IMR-90 (cell line): ENCODE measurements around the gene PIMREG. TPM values are rescaled to one million over a fixed set of nuclear protein-coding genes. Genes with fewer than 3 reads are reported as not detected.
A peak's percentile ranks its signal among the peaks of the same experiment; 100 is the strongest.

ENCODE experiments used
- ATAC-seq: fragments of 200-7000 bp; cut with Tn5 transposase; 2 replicates; pipeline ENCODE4 v1.9.1; 2020; ENCODE audit warnings: low read depth, mild to moderate bottlenecking, moderate library complexity
- BruUV-seq: library from RNA; stranded (reverse); fragments of 400-500 nt; replicated peaks from 2 replicates; lab custom pipeline; 2021; lab: Mats Ljungman, UMichigan
- CTCF ChIA-PET: fragments of 300-600 bp; formaldehyde crosslinking; extraction: SDS; loops from one replicate; lab custom pipeline; 2021; ENCODE audit warnings: antibody characterized with exemption; lab: Yijun Ruan, JAX
- POLR2A ChIA-PET: fragments of 300-600 bp; sonication (Branson Sonifier 250); formaldehyde crosslinking; loops from one replicate; lab custom pipeline; 2022; ENCODE audit warnings: antibody characterized with exemption; ENCODE audit not compliant: unreplicated experiment; lab: Charles Lee
- DNase-seq: peaks from one replicate; pipeline ENCODE4 v3.0.0; 2013
- H2AFZ ChIP-seq: replicated peaks from 2 replicates; pipeline ENCODE3; 2013; ENCODE audit warnings: low read length, mild to moderate bottlenecking; ENCODE audit not compliant: poor library complexity
- H2AK5ac ChIP-seq: 2 replicates; pipeline ENCODE4 v1.6.1; 2013; ENCODE audit warnings: low read depth, low read length, inconsistent platforms
- H2AK9ac ChIP-seq: replicated peaks from 2 replicates; pipeline ENCODE3; 2013; ENCODE audit warnings: mild to moderate bottlenecking, low read depth, low read length, moderate library complexity; ENCODE audit not compliant: poor library complexity
- H2BK120ac ChIP-seq: 2 replicates; pipeline ENCODE4 v1.6.1; 2013; ENCODE audit warnings: low read depth, low read length, inconsistent platforms
- H2BK15ac ChIP-seq: 3 replicates; pipeline ENCODE4 v1.6.1; 2013; ENCODE audit warnings: low read depth, low read length, inconsistent platforms
- H2BK20ac ChIP-seq: 2 replicates; pipeline ENCODE4 v1.6.1; 2013; ENCODE audit warnings: low read depth, mild to moderate bottlenecking, inconsistent platforms, low read length, moderate library complexity
- H2BK5ac ChIP-seq: 2 replicates; pipeline ENCODE4 v1.6.1; 2013; ENCODE audit warnings: mild to moderate bottlenecking, low read depth, low read length, inconsistent platforms; ENCODE audit not compliant: poor library complexity, severe bottlenecking
- H3K14ac ChIP-seq: replicated peaks from 2 replicates; pipeline ENCODE4 v1.6.1; 2013; ENCODE audit warnings: low read depth, low read length, inconsistent platforms
- H3K18ac ChIP-seq: 2 replicates; pipeline ENCODE4 v1.6.1; 2013; ENCODE audit warnings: low read depth, low read length, control low read depth
- H3K23ac ChIP-seq: 2 replicates; pipeline ENCODE4 v1.6.1; 2013; ENCODE audit warnings: low read depth, low read length, inconsistent platforms
- H3K27ac ChIP-seq: 2 replicates; pipeline ENCODE4 v1.5.1; 2013; ENCODE audit warnings: mild to moderate bottlenecking, control low read depth, low read length; ENCODE audit not compliant: insufficient read depth
- H3K27me3 ChIP-seq: 2 replicates; pipeline ENCODE4 v1.6.1; 2013; ENCODE audit warnings: low read length; ENCODE audit not compliant: control insufficient read depth, insufficient read depth
- H3K36me3 ChIP-seq: 2 replicates; pipeline ENCODE4 v1.6.1; 2013; ENCODE audit warnings: low read length, mixed read lengths; ENCODE audit not compliant: control insufficient read depth, insufficient read depth
- H3K4ac ChIP-seq: 2 replicates; pipeline ENCODE4 v1.6.1; 2013; ENCODE audit warnings: low read depth, low read length, inconsistent platforms
- H3K4me1 ChIP-seq: 2 replicates; pipeline ENCODE4 v1.6.1; 2013; ENCODE audit warnings: low read length, mixed read lengths; ENCODE audit not compliant: control insufficient read depth, insufficient read depth
- H3K4me2 ChIP-seq: 2 replicates; pipeline ENCODE4 v1.6.1; 2013; ENCODE audit warnings: low read depth, mild to moderate bottlenecking, control low read depth, low read length, moderate library complexity
- H3K4me3 ChIP-seq: 2 replicates; pipeline ENCODE4 v1.5.1; 2013; ENCODE audit warnings: low read depth, mild to moderate bottlenecking, control low read depth, low read length, moderate library complexity; ENCODE audit not compliant: insufficient read depth
- H3K56ac ChIP-seq: 2 replicates; pipeline ENCODE4 v1.6.1; 2013; ENCODE audit warnings: low read length, inconsistent platforms; ENCODE audit not compliant: insufficient read depth; ENCODE audit errors: extremely low read depth
- H3K79me1 ChIP-seq, 2 experiments: 2 replicates each; pipeline ENCODE4 v1.6.1; 2013; ENCODE audit warnings: low read length in 2 of 2, inconsistent platforms in 1 of 2, low read depth in 1 of 2
- H3K9ac ChIP-seq: 2 replicates; pipeline ENCODE4 v1.6.1; 2013; ENCODE audit warnings: low read depth, low read length, control low read depth
- H3K9me1 ChIP-seq: 2 replicates; pipeline ENCODE4 v1.6.1; 2013; ENCODE audit warnings: low read length, inconsistent platforms; ENCODE audit not compliant: insufficient read depth
- H3K9me3 ChIP-seq: 2 replicates; pipeline ENCODE4 v1.6.1; 2013; ENCODE audit warnings: low read length; ENCODE audit not compliant: control insufficient read depth, insufficient read depth
- H4K20me1 ChIP-seq: 2 replicates; pipeline ENCODE4 v1.6.1; 2013; ENCODE audit warnings: low read length, inconsistent platforms; ENCODE audit not compliant: insufficient read depth
- H4K5ac ChIP-seq: 2 replicates; pipeline ENCODE4 v1.6.1; 2013; ENCODE audit warnings: mild to moderate bottlenecking, low read depth, low read length, control low read depth
- H4K8ac ChIP-seq, 2 experiments: 2 replicates each; pipeline ENCODE4 v1.6.1; 2013; ENCODE audit warnings: low read depth in 2 of 2, low read length in 2 of 2, control low read depth in 1 of 2, inconsistent platforms in 1 of 2
- H4K91ac ChIP-seq: 2 replicates; pipeline ENCODE4 v1.6.1; 2013; ENCODE audit warnings: low read depth, low read length, inconsistent platforms; ENCODE audit not compliant: insufficient read depth
- BHLHE40 ChIP-seq: fragments of 150-350 bp; IDR thresholded peaks from 2 replicates; pipeline ENCODE4 v1.6.1; 2016; ENCODE audit warnings: mild to moderate bottlenecking, low read depth, low read length
- CEBPB ChIP-seq: IDR thresholded peaks from 2 replicates; pipeline ENCODE4 v1.6.1; 2012; ENCODE audit warnings: low read depth, low read length, improper control_type of control experiment
- CHD1 ChIP-seq: IDR thresholded peaks from 2 replicates; pipeline ENCODE4 v1.6.1; 2012; ENCODE audit warnings: low read depth, low read length, improper control_type of control experiment
- CTCF ChIP-seq: conservative IDR thresholded peaks from 2 replicates; pipeline ENCODE4 v1.5.1; 2012; ENCODE audit warnings: mild to moderate bottlenecking, low read depth, low read length, improper control_type of control experiment
- MAFK ChIP-seq: IDR thresholded peaks from 2 replicates; pipeline ENCODE4 v1.6.1; 2012; ENCODE audit warnings: low read depth, low read length, improper control_type of control experiment
- MAZ ChIP-seq: IDR thresholded peaks from 2 replicates; pipeline ENCODE4 v1.6.1; 2012; ENCODE audit warnings: low read depth, mild to moderate bottlenecking, low read length, improper control_type of control experiment, moderate library complexity, borderline replicate concordance
- MXI1 ChIP-seq: IDR thresholded peaks from 2 replicates; pipeline ENCODE4 v1.6.1; 2012; ENCODE audit warnings: low read depth, mild to moderate bottlenecking, low read length, moderate library complexity, borderline replicate concordance
- NFE2L2 ChIP-seq: fragments of 150-350 bp; IDR thresholded peaks from 2 replicates; pipeline ENCODE4 v1.6.1; 2016; ENCODE audit warnings: low read depth, mild to moderate bottlenecking, low read length
- RAD21 ChIP-seq: IDR thresholded peaks from 2 replicates; pipeline ENCODE4 v1.6.1; 2012; ENCODE audit warnings: low read length, improper control_type of control experiment
- RCOR1 ChIP-seq: IDR thresholded peaks from 2 replicates; pipeline ENCODE4 v1.6.1; 2012; ENCODE audit warnings: mild to moderate bottlenecking, low read length, improper control_type of control experiment; ENCODE audit not compliant: insufficient replicate concordance
- RFX5 ChIP-seq: IDR thresholded peaks from 2 replicates; pipeline ENCODE4 v1.8.0; 2012; ENCODE audit warnings: low read depth, mild to moderate bottlenecking, low read length, moderate library complexity
- SMC3 ChIP-seq: fragments of 150-350 bp; IDR thresholded peaks from 2 replicates; pipeline ENCODE4 v1.6.1; 2016; ENCODE audit warnings: low read depth, mild to moderate bottlenecking, antibody characterized with exemption, low read length, moderate library complexity
- WGBS, 2 experiments: methylation state at CpG; one replicate each; pipeline versions ENCODE4 v1.1.5 to v1.1.7; 2013; ENCODE audit warnings: missing lambda C conversion rate in 2 of 2; ENCODE audit not compliant: insufficient read length in 1 of 2; ENCODE audit errors: extremely low coverage in 2 of 2; 5-methylcytosine and 5-hydroxymethylcytosine counted together
- dilution Hi-C: fragments of 300-500 bp; cut with HindIII; formaldehyde crosslinking; loops from one replicate; pipeline ENCODE4 v1.14.3; 2018; ENCODE audit warnings: low sequenced_read_pairs; ENCODE audit not compliant: unreplicated experiment
- in situ Hi-C: fragments of 300-500 bp; cut with MboI; formaldehyde crosslinking; loops from 3 replicates; pipeline ENCODE4 v1.14.3; 2019; ENCODE audit warnings: low sequenced_read_pairs, inconsistent platforms, mixed read lengths
- intact Hi-C: fragments of 100-400 bp; cut with micrococcal nuclease; formaldehyde crosslinking; loops from 2 replicates; pipeline ENCODE4 v1.10.0; 2022
- polyA plus RNA-seq, 3 experiments: library from polyadenylated mRNA; depleted of rRNA; stranded (reverse); fragments of >200 nt; gene quantifications; 2 replicates each; pipeline ENCODE4 v1.2.3, GENCODE V29; 2012; ENCODE audit warnings: low replicate concordance in 1 of 3
- total RNA-seq: library from RNA; depleted of rRNA; stranded (reverse); fragments of >200 nt; gene quantifications from 2 replicates; pipeline ENCODE4 v1.2.3, GENCODE V29; 2012
- TF ChIP-seq, protein P1 (sequence below): fragments of 150-350 bp; IDR thresholded peaks from 2 replicates; pipeline ENCODE4 v1.6.1; 2017; ENCODE audit warnings: mild to moderate bottlenecking, antibody characterized with exemption, low read length, low read depth

Gene PIMREG
- total and polyA plus RNA-seq, 2 of the 4 experiments (the other 2 are of a cell fraction): 21.5 to 25.9 TPM

- no peak overlapping the region for H2BK5ac ChIP-seq
- ChIA-PET CTCF (interaction anchor here (0.6 kb wide), 2 partner anchors 10 to 760 kb away, joined by 3 read pairs; no protein-coding TSS in a partner anchor), POLR2A (no interaction called here)
- H3K56ac ChIP-seq: no peak overlapping the region
- no peak overlapping the region for H3K4me2 ChIP-seq
- in situ Hi-C loops (no loop called here), dilution Hi-C loops (no loop called here), intact Hi-C loops (no loop called here)
- BruUV-seq: no TSS peak
- no peak overlapping the region for H4K5ac ChIP-seq
- peaks cover 3% of the 10 kb centered on the region; the same call in 1 of the 2 replicates for H3K9me1 ChIP-seq
- H3K9me3 ChIP-seq: no peaks in the 10 kb centered on the region
- no peak overlapping the region for H2BK15ac ChIP-seq
- H2BK120ac ChIP-seq: no peak overlapping the region
- no peak overlapping the region for H2BK20ac ChIP-seq
- no peak overlapping the region for H3K27ac ChIP-seq
- H3K79me1 ChIP-seq: no peaks in the 10 kb centered on the region
- H3K9ac ChIP-seq: no peak overlapping the region
- H4K91ac ChIP-seq: no peak overlapping the region
- no peaks in the 10 kb centered on the region for H4K20me1 ChIP-seq
- H3K27me3 ChIP-seq: peaks cover 10% of the 10 kb centered on the region; the same call in 1 of the 2 replicates
- H3K23ac ChIP-seq: 0 out of 2 replicates have a peak overlapping the region, but pooled peaks have one; percentile 59
- H3K18ac ChIP-seq: no peak overlapping the region
- H3K4me3 ChIP-seq: no peak overlapping the region
- WGBS, 2 experiments: 73% methylated on average over 3 of the region's 15 CpGs; no CpG with 5 or more reads in 1 of the 2 experiments
- DNase-seq: no peak
- H4K8ac ChIP-seq: no peak overlapping the region
- no peak overlapping the region for H3K4ac ChIP-seq
- no peak overlapping the region for H3K14ac ChIP-seq
- no peaks in the 10 kb centered on the region for H3K36me3 ChIP-seq
- H3K4me1 ChIP-seq: no peaks in the 10 kb centered on the region; the same call in 1 of the 2 replicates
- no peak overlapping the region for H2AK9ac ChIP-seq
- TF ChIP-seq CTCF (no peak), NFE2L2 (no peak), BHLHE40 (no peak), MAFK (no peak), MAZ (no peak), SMC3 (no peak), CEBPB (no peak), MXI1 (no peak), RAD21 (no peak), RFX5 (no peak), RCOR1 (no peak), CHD1 (no peak)
- TF ChIP-seq, protein P1, sequence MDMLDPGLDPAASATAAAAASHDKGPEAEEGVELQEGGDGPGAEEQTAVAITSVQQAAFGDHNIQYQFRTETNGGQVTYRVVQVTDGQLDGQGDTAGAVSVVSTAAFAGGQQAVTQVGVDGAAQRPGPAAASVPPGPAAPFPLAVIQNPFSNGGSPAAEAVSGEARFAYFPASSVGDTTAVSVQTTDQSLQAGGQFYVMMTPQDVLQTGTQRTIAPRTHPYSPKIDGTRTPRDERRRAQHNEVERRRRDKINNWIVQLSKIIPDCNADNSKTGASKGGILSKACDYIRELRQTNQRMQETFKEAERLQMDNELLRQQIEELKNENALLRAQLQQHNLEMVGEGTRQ: no peak
- H2AK5ac ChIP-seq: no peak overlapping the region
- ATAC-seq: no peak
- no peak overlapping the region for H2AFZ ChIP-seq
Observed at GRCh38 chr17:6496640-6497441, 52.6 kb downstream of the PIMREG start.
